GM15510 (cell line): ENCODE results near the gene CDYL.

Experiments
- POLR2A ChIP-seq: IDR thresholded peaks from 3 replicates; pipeline ENCODE4 v1.6.1; 2011; ENCODE audit warnings: borderline replicate concordance; ENCODE audit not compliant: insufficient read length; ENCODE audit errors: extremely low read depth

The CDYL gene

DNA sequence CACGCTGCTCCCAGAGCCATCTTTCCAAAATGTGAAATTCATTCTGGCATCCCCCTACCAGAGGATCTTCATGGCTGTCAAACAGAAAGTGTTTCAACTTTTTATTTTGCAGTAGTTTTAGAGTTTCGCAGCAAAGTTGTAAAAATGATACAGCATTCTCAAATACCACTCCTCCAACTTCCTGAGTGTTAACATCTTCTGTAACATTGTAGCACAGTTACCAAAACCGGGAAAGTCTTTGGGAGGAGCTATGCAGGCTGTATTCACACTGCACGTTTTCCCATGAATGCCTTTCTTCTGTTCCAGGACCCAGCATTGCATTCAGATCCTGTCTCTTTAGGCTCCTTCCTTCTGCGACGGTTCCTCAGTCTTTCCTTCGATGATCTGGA, 30.1 kb downstream of the CDYL start:
- TF ChIP-seq POLR2A, result no peak

DNA sequence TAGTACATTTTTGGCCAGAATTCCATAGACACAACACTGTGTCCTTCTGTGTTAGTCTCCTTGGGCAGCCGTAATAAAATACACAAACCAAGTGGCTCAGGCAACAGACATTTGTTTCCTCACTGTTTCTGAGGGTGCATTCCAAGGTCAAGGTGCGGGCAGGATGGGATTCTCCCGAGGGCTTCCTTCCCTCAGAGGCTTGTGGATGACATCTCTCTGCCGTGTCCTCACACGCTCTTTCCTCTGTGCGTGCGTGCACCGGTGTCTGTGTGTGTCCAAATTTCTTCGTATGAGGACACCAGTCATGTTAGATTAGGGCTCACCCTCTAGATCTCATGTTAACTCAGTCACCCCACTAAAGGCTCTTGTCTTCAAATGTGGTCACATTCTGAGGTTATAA, 30.6 kb downstream of the CDYL start:
- no peak for TF ChIP-seq POLR2A

DNA sequence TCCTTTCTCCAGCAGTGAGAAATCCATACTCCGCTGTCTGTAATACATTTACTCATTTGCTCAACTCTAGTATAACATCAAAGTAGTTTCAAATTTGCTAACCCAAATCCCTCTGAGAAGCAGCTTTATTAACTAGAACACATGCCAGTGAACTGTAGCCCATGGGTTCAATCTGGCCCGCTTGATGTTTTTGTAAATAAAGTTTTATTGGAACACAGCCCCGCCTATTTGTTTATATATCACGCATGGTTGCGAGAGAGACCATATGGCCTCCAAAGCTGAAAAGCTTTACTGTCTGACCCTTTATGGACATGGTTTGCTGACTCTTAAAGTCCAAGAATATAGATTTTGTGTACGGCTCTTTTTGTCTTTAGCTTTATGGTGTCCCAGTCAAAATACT, 32.2 kb downstream of the CDYL start:
- no peak for TF ChIP-seq POLR2A

DNA sequence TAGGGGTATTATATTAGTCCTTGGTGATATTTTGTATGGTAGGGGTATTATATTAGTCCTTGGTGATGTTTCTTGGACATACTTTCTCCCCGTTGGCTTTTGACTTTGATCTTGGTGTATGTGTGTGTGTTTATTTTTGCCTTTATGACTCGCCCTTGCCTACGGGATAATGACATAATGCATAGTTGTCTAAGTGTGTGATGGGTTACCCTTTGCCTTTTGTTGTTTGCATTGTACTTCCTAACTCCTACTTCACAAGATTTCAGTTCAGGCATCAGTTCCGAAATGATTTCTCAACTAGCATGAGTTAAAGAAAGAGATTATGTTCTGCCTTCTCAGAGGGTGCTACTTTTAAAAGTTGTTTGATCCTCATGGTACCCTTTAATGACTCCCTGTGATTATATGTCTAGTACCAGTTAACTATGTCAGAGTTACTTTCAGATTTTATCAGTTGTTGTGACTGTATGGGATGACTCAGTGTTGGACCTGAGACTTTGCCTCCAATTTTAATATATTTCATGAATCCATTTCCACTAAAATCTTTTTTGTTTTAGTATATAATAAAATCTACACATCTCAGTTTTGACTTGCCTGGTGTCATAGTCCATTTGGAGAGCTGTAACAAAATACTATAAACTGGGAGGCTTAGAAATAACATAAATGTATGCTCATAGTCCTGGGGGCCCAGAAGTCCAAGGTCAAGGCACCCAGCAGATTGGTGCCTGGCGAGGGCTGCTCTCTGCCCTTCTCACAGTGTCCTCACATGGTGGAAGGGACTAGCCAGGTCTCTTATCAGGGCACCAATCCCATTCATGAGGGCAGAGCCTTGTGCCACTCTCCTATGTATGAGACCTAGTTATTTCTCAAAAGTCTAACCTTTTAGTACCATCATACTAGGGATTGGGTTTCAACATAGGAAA, 34.1 kb downstream of the CDYL start:
- TF ChIP-seq POLR2A, result no peak

DNA sequence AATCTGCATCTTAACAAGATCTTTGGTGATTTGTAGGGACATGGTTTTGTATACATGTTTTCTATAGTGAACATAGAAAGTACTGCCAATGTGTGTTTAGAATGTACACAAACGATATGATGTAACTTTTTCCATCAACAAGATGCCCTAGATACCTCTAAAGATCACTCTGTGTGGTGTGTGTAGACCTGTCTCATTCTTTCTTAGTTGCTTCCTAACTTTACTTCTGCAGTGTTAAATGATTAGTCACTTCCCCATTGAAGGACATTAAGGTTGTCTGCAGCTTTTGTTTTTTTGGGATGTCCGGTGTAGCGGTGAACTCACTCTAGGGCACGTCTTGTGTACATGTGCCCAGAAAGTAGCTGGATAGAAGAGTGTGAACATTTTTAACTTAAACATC, 35.9 kb downstream of the CDYL start:
- no peak for TF ChIP-seq POLR2A

DNA sequence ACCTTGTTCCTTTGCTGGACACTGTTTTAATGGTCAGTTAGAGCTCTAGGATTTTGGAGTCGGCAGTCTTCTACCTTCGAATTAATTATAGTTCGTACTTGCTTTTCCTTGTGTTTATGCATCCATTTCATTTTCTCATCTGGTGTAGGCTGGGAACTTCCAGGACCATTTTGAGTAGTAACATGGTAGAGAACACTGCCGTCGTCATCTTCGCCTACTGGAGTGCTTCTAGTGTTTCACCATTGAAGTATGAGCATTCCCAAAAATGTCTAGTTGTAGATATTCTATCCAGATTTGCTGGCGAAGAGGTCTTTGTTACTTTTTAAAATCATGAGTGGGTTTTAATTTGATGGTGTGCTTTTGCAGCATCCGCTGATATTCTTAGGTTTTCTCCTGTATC, 36.9 kb downstream of the CDYL start:
- no peak for TF ChIP-seq POLR2A

DNA sequence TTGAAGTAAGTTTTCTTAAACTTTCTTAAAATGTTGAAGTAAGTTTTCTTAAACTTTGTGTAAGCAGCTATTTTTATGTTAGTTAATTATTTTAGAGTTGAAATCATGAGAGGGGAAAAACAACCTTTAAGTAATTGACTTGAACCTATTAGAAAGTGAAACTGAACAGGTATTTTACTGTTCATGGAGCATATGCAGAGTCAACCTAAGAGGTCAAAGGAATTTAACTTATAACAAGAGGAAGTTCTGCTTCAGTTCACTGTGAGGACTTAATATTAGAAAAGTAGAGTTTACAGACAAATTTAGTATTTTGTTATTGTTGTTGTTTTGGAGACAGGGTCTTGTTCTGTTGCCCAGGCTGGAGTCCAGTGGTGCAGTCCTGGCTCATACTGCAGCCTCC, 38.0 kb downstream of the CDYL start:
- no peak for TF ChIP-seq POLR2A

DNA sequence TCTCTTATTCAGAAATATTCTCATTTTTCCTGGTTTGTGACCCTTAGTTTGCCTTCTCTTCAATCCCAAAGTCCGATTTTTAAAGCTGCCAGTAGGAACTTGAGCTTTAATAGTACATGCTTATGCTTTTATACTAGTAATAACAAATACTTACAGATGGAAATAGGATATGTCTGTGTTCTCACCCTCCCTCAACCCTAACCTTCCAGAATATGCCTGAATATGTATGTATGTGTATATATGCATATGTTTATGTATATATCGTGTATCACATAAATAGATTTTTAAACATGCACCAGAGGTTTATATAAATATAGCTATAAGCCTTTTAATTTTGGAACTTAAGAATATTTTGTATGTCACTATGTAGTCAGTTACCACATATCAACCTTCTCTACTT, 38.8 kb downstream of the CDYL start:
- no peak for TF ChIP-seq POLR2A

DNA sequence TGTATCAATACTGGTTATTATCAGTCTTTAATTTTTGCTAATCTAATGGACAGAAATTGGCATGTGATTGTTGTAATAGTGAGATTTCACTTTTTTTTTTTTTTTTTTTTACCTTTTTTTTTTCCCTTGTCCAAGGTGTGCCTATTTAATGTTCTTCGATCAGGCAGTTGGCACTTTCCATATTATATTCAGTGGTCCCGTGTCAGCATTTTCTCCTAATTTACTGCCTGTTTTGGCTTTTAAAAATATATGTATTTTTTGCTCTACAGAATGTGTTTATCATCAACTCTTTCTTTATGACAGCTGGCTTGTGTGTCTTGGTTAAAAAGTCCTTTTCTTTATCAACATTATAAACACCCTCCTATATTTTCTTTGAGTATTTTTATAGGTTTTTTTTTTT, 39.4 kb downstream of the CDYL start:
- TF ChIP-seq POLR2A, result no peak

DNA sequence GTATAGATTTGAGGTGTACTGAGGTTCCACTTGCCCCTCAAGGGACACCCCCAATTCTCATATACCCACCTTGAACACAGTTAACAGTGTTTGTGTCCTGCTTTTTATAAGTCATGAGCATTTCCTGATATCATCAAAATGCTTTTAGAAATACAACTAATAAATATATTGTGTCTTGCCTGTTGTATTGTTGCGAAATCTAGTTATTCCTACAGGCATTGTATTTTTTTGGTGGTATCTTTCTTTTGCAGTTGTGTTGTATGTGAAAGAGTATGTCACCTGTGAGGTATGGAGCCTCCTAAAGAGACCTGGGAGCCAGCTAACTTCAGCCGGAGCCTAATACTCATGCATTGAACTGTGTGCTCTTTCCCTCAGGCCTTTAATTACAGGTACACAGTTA, 40.7 kb downstream of the CDYL start:
- no peak for TF ChIP-seq POLR2A

DNA sequence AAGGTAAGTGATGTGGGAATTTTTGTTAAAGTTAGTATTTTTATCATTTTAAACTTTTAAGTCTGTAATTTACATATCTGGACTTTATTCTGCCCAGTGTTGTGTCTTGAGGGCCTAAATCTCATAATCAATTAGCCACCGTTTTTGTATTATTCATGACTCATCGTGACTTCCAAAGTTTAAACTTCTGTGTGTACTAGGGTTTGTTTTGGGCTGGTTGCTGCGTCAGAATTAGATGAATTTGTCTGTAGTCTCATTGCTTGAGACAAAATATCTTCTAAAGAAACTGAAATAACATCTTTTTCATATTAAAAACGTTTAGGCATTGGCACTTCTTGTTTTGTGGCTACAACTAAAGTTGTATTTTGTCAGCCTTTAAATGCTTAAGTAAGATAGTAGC, 41.3 kb downstream of the CDYL start:
- no peak for TF ChIP-seq POLR2A

DNA sequence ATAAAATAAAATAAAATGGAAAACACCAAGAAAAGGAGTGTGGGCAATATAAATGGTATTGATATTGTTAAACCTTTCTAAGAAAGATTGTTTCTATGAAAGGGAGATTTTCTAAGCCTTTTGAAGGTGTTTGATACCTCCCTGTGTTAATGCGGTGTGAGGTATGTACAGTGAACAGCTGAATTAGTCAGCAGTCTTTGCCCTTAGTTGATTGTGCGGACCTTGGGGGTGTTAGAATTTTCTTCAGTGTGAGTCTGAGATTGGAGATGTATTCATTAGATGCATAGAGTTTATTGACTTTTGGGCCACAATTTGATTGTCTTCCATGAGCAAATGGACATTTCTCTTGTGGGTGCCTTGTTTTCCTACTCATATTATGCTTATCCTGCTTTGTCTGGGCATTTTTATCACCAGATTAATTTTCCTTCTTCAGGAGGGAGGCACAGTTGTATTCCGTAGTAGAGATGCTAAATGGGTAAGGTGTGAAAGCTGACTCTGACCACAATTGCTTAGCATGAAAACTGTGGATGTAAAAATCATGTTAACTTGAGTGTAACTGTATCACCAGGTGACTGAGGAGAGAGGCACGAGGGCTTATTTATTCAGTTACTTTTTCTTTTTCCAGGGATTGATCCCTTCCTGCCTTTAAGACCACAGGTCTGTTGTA, 42.2 kb downstream of the CDYL start:
- TF ChIP-seq POLR2A, result no peak

DNA sequence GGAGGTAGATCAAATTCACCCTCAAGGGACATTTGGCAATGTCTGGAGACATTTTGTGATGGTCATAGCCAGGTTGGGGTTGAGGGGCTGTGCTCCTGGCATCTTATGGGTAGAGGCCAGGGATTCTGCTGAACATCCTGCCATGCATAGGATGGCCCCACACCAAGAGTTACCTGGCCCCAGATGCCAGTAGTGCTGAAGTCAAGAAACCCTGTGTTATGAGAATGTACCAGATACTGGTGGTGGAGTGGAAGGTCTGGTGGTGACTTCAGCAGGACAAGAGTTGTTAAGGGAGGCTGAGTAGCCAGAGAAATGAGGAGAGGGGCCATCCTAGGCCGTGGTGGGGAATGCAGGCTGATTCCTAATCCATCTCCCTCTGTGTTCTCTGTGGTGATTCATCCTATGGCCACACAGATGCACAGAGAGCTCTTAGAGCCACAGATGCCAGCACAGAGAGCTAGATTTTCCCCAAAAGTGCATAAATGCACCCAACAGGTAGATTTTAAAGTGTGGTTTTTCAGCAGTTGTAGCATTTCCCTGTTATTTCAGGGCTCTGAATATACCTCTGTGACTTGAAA, 43.6 kb downstream of the CDYL start:
- TF ChIP-seq POLR2A, result no peak

DNA sequence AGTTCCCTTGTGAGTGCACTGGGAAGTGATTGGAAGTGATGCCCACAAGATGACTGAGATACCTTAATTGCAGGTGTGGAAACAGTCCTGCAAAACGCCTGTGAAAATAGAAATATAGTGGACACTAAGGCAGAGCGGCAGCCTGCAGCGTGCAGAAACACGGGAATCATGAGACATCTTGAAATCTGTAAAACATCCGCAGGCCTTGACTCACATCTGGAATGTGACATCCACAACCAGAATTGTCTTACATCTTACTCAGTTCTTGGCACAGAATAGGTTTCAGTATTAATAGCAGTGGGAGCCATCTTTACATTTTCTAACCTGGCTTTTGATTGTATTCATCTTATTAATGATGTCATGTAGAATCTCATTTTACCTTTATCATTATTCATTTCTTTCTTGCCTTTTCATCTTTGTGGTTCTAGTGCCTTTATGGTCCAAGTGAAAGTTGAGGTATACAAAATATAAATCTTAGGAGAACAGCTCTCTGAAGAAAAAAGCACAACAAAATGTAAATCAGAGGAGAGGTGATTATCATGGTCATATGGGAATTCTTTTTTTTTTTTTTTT, 44.6 kb downstream of the CDYL start:
- TF ChIP-seq POLR2A, result no peak

DNA sequence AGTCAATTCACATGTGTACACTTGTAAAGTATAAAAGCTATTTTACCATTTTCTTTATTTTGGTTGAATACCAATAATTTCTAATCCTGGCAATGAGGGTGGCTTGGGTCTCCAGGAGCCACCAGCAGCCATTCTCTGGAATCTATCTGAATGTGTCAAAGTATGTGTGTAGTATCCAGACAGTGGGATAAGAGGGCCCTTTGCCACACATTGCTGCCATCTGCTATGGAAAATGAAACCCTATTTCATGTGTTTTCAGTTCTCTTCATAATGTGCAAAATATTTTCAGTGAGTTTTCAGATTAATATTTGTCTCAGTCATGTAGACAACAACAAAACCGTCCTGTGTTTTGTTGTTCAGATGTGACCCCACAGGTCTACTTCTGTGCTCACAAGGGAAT, 46.3 kb downstream of the CDYL start:
- no peak for TF ChIP-seq POLR2A
